ENCODE data around the gene SEC61B. TPM values are rescaled to one million over a fixed set of nuclear protein-coding genes. Genes with fewer than 3 reads are reported as not detected.

SEC61B gene
- total RNA-seq, 1 donor from 2014 or later, result 230 TPM

DNA sequence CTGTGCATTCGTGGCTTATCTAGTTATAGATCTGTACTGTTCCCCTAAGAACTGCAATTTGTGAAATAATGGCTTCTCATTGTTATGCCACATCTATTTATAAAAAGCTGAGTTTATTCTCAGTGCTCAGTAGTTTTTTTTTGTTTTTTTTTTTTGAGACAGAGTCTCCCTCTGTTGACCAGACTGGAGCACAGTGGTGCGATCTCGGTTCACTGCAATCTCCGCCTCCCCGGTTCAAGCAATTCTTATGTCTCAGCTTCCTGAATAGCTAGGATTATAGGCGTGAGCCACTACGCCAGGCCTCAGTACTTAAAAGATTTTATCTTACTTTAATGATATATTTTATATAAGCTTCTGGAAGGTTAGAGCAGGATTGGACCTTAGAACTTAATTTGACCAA lies 19.0 kb downstream of the SEC61B start:
- Histone ChIP-seq H3K36me3 (ENCODE audit: control insufficient read depth, insufficient read depth, low read length) (no peaks in the 10 kb centered on the region), H3K4me3 (ENCODE audit: low read depth, low read length) (no peak overlapping the region), H3K27me3 (ENCODE audit: control insufficient read depth, insufficient read depth, low read length) (no peaks in the 10 kb centered on the region)
- no peak for DNase-seq (ENCODE audit: low read depth)
- TF ChIP-seq CTCF (IDR thresholded peaks at IDR 0.05; ENCODE audit: insufficient read depth, low read length, poor library complexity, severe bottlenecking), result no peak

DNA sequence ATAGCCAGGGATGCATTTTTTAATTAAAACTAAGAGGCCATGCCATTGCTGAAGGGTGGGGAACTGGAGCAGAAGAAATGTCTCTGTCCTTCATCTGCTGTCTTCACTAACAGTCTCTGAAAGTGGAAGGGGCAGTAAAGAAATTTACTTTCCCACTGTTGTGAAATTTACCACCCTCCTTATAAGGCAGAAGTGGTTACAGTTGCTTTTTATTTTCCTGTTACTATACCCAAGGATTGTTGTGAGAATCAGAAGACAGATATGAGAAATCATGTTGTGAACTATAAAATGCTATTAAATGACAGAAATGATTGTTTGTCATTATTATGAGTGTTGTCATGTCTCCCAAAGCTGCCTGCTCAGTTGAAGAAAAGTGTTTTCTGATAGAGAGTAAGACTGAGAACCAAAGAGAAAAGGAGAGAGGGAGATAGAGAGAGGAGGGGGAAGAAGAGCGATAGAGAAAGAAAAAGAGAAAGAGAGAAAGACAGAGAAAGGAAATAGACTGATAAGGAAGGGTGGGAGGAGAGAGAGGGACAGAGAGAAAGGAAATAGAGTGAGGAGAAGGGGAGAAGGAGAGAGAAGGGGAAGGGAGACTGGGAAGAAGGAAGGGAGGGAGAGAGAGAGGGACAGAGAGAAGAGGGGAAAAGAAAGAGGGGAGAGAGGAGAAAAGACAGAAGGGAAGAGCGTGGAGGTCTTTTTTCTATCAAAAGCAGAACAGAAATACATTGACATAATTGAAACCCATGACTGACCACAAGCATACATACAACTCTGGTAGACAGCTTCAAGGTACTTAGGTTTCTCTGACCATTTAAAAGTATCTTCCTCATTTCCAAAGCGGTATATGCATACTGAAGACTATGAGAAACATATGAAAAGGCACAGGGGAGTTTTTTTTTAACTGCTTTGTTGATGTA lies 22.5 kb downstream of the SEC61B start:
- DNase-seq (ENCODE audit: low read depth), result no peak
- H3K27me3 ChIP-seq (ENCODE audit: control insufficient read depth, insufficient read depth, low read length), result no peaks in the 10 kb centered on the region
- H3K36me3 ChIP-seq (ENCODE audit: control insufficient read depth, insufficient read depth, low read length), result no peaks in the 10 kb centered on the region
- H3K4me3 ChIP-seq (ENCODE audit: low read depth, low read length), result no peak overlapping the region
- TF ChIP-seq CTCF (IDR thresholded peaks at IDR 0.05; ENCODE audit: insufficient read depth, low read length, poor library complexity, severe bottlenecking), result no peak

- Histone ChIP-seq H3K36me3 (ENCODE audit: control insufficient read depth, insufficient read depth, low read length) (no peaks in the 10 kb centered on the region), H3K4me3 (ENCODE audit: low read depth, low read length) (no peak overlapping the region), H3K27me3 (ENCODE audit: control insufficient read depth, insufficient read depth, low read length) (no peaks in the 10 kb centered on the region)
- TF ChIP-seq CTCF (IDR thresholded peaks at IDR 0.05; ENCODE audit: insufficient read depth, low read length, poor library complexity, severe bottlenecking), result no peak
- no peak for DNase-seq (ENCODE audit: low read depth)
Measured at GRCh38 chr9:99249619-99250018, 27.5 kb downstream of the SEC61B start.

GRCh38 chr9:99251157-99251556 lies 29.1 kb downstream of the SEC61B start:
- Histone ChIP-seq H3K36me3 (ENCODE audit: control insufficient read depth, insufficient read depth, low read length) (no peaks in the 10 kb centered on the region), H3K27me3 (ENCODE audit: control insufficient read depth, insufficient read depth, low read length) (no peaks in the 10 kb centered on the region), H3K4me3 (ENCODE audit: low read depth, low read length) (no peak overlapping the region)
- TF ChIP-seq CTCF (IDR thresholded peaks at IDR 0.05; ENCODE audit: insufficient read depth, low read length, poor library complexity, severe bottlenecking), result no peak
- no peak for DNase-seq (ENCODE audit: low read depth)

DNA sequence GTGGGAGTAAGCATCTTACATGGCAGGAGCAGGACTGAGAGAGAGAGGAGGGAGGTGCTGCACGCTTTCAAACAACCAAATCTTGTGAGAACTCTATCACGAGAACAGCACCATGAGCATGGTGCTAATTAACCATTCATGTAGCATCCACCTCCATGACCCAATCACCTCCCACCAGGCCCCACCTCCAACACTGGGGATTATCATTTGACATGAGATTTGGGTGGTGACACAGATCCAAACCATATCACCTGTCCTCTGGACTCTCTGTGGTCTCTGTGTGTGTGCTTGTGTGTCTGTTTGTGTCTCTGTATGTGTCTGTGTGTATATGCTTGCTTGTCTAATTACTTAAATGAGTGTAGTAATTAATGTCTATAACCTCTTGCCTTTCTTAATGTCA lies 31.1 kb downstream of the SEC61B start:
- H3K27me3 ChIP-seq (ENCODE audit: control insufficient read depth, insufficient read depth, low read length), result no peaks in the 10 kb centered on the region
- no peak for TF ChIP-seq CTCF (IDR thresholded peaks at IDR 0.05; ENCODE audit: insufficient read depth, low read length, poor library complexity, severe bottlenecking)
- no peak overlapping the region for H3K4me3 ChIP-seq (ENCODE audit: low read depth, low read length)
- DNase-seq (ENCODE audit: low read depth), result no peak
- no peaks in the 10 kb centered on the region for H3K36me3 ChIP-seq (ENCODE audit: control insufficient read depth, insufficient read depth, low read length)

Measured in kidney epithelial cell (primary cell).